Adipocyte (in vitro differentiated cells): ENCODE data around the gene SYT5.
A peak's percentile ranks its signal among the peaks of the same experiment; 100 is the strongest.

ENCODE experiments used
- DNase-seq: peaks from one replicate; pipeline ENCODE4 v3.0.0-alpha.2; 2015; ENCODE audit warnings: low read depth
- H3K27me3 ChIP-seq: replicated peaks from 2 replicates; pipeline ENCODE4 v1.7.0; 2013; ENCODE audit warnings: mild to moderate bottlenecking, low read length, moderate library complexity; ENCODE audit not compliant: control insufficient read depth, insufficient read depth
- H3K36me3 ChIP-seq: 2 replicates; pipeline ENCODE4 v1.7.0; 2013; ENCODE audit warnings: low read length, mild to moderate bottlenecking, moderate library complexity; ENCODE audit not compliant: control insufficient read depth, insufficient read depth, severe bottlenecking
- H3K4me1 ChIP-seq: 2 replicates; pipeline ENCODE4 v1.7.0; 2013; ENCODE audit warnings: mild to moderate bottlenecking, low read length, moderate library complexity; ENCODE audit not compliant: control insufficient read depth, insufficient read depth
- H3K4me3 ChIP-seq: 2 replicates; pipeline ENCODE4 v1.7.0; 2013; ENCODE audit warnings: mild to moderate bottlenecking, low read length, moderate library complexity
- H3K9ac ChIP-seq: 2 replicates; pipeline ENCODE4 v1.7.0; 2013; ENCODE audit warnings: mild to moderate bottlenecking, low read length, moderate library complexity
- H3K9me3 ChIP-seq: 2 replicates; pipeline ENCODE4 v1.7.0; 2013; ENCODE audit warnings: mild to moderate bottlenecking, low read length, moderate library complexity; ENCODE audit not compliant: control insufficient read depth

SYT5 gene

GRCh38 chr19:55199620-55200204 lies 19.6 kb upstream of the SYT5 start:
- H3K4me3 ChIP-seq: no peak overlapping the region
- no peaks in the 10 kb centered on the region for H3K9me3 ChIP-seq
- no peak for DNase-seq

DNA sequence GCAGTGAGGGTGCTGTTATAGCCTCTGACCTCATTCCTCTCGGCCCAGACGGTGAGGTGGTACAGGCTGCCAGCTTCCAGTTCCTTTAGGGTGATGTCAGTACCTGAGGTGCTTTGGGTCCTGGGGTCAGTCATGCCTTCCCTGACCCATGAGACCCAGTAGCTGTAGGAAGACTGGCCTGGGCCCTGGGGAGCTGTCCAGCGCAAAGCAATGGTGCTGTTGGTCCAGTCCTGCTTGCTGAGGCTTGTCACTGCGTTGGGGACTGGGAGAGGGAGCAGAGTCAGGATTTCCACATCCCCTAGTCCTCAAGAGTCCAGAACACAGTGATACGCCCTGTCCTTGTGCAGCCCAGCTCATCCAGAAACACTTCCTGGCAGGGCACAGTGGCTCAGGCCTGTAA lies 18.6 kb upstream of the SYT5 start:
- no peaks in the 10 kb centered on the region for H3K4me1 ChIP-seq
- H3K36me3 ChIP-seq: no peaks in the 10 kb centered on the region
- H3K9ac ChIP-seq: no peak overlapping the region
- H3K27me3 ChIP-seq: no peaks in the 10 kb centered on the region
- no peak overlapping the region for H3K4me3 ChIP-seq
- no peaks in the 10 kb centered on the region for H3K9me3 ChIP-seq
- no peak for DNase-seq

More at GRCh38 chr19:55199620-55200204, 19.6 kb upstream of the SYT5 start:
- H3K9ac ChIP-seq: no peak overlapping the region
- H3K27me3 ChIP-seq: no peaks in the 10 kb centered on the region
- H3K36me3 ChIP-seq: no peaks in the 10 kb centered on the region
- no peaks in the 10 kb centered on the region for H3K4me1 ChIP-seq

DNA sequence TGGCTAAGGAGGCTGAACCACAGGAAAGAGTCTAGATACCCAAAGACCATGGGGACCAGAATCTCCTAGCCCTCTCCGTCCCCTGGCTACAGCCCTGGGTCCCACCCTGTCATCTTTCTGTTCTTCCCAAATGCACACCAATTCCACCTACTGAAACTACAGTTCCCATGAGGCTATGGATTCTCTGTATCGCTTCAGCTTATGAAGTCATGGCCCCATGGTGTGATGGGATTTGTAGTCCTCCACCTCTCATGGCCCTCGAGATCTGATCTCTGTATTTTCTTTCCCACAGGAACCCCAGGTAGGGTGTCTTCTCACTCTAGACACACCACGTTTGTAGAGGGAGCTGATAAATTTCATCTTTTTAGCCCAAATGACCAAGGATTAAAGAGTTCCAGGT lies 17.4 kb upstream of the SYT5 start:
- peak; percentile 12 for DNase-seq
- Histone ChIP-seq H3K9ac (no peak overlapping the region), H3K9me3 (no peaks in the 10 kb centered on the region), H3K36me3 (no peaks in the 10 kb centered on the region), H3K4me1 (no peaks in the 10 kb centered on the region), H3K27me3 (no peaks in the 10 kb centered on the region), H3K4me3 (no peak overlapping the region)

DNA sequence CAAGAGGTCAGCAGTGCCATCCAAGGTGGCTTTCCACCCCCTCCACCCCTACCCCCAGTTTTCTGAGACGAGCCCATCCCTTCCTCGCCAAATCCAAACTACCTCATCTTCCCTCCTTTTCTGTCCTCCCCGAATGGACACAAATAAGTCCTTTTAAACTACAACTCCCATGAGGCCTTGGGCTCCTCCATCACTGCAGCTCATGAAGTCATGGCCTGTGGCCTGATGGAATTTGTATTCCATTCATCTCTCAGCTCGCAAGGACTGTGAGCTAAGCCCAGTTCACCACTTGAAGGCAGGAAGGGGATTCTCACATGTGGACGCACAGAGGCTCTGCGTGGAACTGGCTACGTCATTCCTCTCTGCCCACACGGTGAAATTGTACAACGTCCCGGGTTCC lies 16.7 kb upstream of the SYT5 start:
- H3K9me3 ChIP-seq: no peaks in the 10 kb centered on the region
- H3K9ac ChIP-seq: no peak overlapping the region
- no peaks in the 10 kb centered on the region for H3K36me3 ChIP-seq
- no peak for DNase-seq
- H3K27me3 ChIP-seq: no peaks in the 10 kb centered on the region
- H3K4me1 ChIP-seq: no peaks in the 10 kb centered on the region
- no peak overlapping the region for H3K4me3 ChIP-seq

DNA sequence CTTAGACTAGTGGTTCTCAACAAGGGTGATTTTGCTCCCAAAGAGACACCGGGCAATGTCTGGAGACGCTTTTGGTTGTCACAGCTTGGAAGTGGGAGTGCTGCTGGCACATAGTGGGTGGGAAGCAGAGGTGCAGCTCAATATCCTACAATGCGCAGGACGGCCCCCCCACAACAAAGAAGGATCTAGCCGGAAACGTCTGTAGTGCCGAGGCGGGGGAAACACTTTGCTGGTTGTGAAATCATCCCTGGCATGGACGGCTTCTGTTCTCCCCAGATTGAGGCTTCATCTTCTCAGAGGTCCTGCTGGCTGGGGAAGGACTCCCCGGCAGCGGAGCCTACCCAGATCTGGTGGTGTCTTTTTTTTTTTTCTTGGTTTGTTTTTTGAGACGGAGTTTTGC lies 13.4 kb upstream of the SYT5 start:
- H3K9ac ChIP-seq: no peak overlapping the region
- no peaks in the 10 kb centered on the region for H3K4me1 ChIP-seq
- DNase-seq: no peak
- no peaks in the 10 kb centered on the region for H3K9me3 ChIP-seq
- H3K36me3 ChIP-seq: no peaks in the 10 kb centered on the region
- H3K4me3 ChIP-seq: no peak overlapping the region
- H3K27me3 ChIP-seq: no peaks in the 10 kb centered on the region

GRCh38 chr19:55189403-55189835 lies 9.3 kb upstream of the SYT5 start:
- no peak overlapping the region for H3K4me3 ChIP-seq
- H3K27me3 ChIP-seq: no peaks in the 10 kb centered on the region
- no peaks in the 10 kb centered on the region for H3K9me3 ChIP-seq
- DNase-seq: peak; percentile 38
- H3K4me1 ChIP-seq: no peaks in the 10 kb centered on the region
- no peaks in the 10 kb centered on the region for H3K36me3 ChIP-seq
- peak overlapping the region; percentile 45 for H3K9ac ChIP-seq

DNA sequence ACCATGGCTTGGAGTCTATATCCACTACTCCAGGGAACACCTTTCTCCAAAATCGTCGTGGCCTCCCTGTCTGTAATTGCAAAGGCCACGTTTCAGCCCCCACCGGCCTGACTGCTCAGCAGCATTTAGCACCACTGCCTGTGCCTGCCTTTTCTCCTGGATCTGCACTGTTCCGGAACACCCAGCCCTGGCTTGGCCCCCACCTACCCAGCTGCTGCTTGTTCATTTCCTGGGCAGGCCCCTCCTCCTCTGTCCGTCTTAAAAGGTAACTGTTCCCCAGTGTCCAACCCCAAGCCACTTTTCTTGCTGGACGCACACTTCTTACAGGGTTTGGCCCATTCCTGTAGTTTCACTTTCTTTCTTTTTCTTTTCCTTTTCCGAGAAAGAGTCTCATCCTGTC lies 8.5 kb upstream of the SYT5 start:
- no peak overlapping the region for H3K9ac ChIP-seq
- H3K9me3 ChIP-seq: no peaks in the 10 kb centered on the region
- H3K36me3 ChIP-seq: no peaks in the 10 kb centered on the region
- DNase-seq: no peak
- H3K4me3 ChIP-seq: no peak overlapping the region
- H3K27me3 ChIP-seq: no peaks in the 10 kb centered on the region
- H3K4me1 ChIP-seq: no peaks in the 10 kb centered on the region

DNA sequence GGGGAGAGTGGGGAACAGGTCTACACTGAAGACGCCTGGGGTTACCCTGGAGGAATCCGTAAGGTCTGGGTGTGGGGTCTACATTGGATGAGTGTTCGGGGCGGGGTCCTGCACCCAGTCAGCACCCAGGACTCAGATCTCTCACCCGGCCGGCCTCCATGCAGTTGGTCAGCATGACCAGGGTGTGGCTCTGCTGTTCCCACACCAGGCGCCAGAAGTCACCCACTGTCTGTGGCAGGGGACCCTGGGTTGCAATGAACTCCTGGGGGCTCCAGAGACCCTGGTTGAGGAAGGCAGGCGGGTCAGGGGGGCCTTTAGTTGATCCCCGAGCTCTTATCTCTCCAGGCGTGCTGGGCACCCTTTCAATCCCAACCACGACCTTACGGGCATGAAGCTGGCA lies 6.0 kb upstream of the SYT5 start:
- peaks cover 2% of the 10 kb centered on the region for H3K27me3 ChIP-seq
- no peaks in the 10 kb centered on the region for H3K4me1 ChIP-seq
- no peaks in the 10 kb centered on the region for H3K36me3 ChIP-seq
- no peak overlapping the region for H3K9ac ChIP-seq
- H3K9me3 ChIP-seq: no peaks in the 10 kb centered on the region
- H3K4me3 ChIP-seq: no peak overlapping the region
- DNase-seq: no peak

- H3K4me1 ChIP-seq: peaks cover 9% of the 10 kb centered on the region
- H3K9me3 ChIP-seq: no peaks in the 10 kb centered on the region
- DNase-seq: no peak
- no peak overlapping the region for H3K9ac ChIP-seq
- H3K27me3 ChIP-seq: peaks cover 2% of the 10 kb centered on the region
- no peaks in the 10 kb centered on the region for H3K36me3 ChIP-seq
- H3K4me3 ChIP-seq: no peak overlapping the region
Measured at GRCh38 chr19:55181740-55182139, 1.7 kb upstream of the SYT5 start.

DNA sequence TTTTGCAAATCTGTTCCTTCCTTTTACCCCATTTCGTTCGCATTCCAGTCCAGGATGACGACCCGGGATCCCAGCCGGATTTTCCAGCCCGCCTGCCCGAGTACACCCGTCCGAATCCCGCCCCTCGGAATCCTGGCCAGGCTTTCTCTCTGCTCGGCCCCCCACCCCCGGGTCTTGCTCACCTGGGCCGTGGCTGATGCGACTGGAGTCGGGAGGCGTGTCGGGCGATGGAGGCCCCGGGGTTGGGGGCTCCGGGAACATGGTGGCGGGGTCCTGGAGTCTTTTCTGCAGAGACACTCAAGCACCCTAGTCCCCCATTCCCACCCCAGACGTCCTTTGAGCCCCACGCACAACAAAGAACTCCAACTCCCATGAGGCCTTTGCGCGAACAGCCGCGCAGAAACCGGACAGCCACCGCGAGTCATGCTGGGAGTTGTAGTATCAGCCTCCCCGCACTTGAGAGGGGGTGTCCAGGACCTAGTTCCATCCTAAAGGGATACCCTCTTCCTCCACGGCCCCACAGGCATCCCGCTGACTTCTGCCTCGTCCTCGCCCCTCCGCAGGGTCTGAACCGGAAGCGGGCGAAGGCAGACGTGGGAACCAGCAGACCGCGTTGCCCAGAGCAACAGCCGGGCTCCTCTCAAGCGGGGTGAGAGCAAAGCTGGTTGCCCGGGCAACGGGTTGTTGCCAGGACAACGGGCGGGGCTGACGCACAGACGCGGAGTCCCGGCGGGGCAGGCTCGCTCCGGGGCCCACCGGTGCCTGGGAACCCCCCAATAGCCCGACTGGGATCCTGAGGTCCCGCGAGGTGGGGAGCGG lies 1.1 kb downstream of the SYT5 start:
- DNase-seq: peak; percentile 76
- Histone ChIP-seq H3K36me3 (no peaks in the 10 kb centered on the region), H3K27me3 (peaks cover 2% of the 10 kb centered on the region), H3K9ac (no peak overlapping the region), H3K4me1 (peaks cover 9% of the 10 kb centered on the region), H3K4me3 (peak overlapping the region; percentile 76), H3K9me3 (no peaks in the 10 kb centered on the region)

GRCh38 chr19:55176076-55176475 lies 4.0 kb downstream of the SYT5 start:
- DNase-seq: no peak
- peaks cover 15% of the 10 kb centered on the region for H3K4me1 ChIP-seq
- no peaks in the 10 kb centered on the region for H3K9me3 ChIP-seq
- no peaks in the 10 kb centered on the region for H3K36me3 ChIP-seq
- H3K9ac ChIP-seq: no peak overlapping the region
- no peak overlapping the region for H3K4me3 ChIP-seq
- no peaks in the 10 kb centered on the region for H3K27me3 ChIP-seq
